Left hindlimb (tissue), 1 donor: ENCODE data around the gene TMIGD3.

ENCODE experiments used
- DNase-seq: peaks from one replicate; pipeline ENCODE4 v3.0.0-alpha.2; 2018

The TMIGD3 gene

DNA sequence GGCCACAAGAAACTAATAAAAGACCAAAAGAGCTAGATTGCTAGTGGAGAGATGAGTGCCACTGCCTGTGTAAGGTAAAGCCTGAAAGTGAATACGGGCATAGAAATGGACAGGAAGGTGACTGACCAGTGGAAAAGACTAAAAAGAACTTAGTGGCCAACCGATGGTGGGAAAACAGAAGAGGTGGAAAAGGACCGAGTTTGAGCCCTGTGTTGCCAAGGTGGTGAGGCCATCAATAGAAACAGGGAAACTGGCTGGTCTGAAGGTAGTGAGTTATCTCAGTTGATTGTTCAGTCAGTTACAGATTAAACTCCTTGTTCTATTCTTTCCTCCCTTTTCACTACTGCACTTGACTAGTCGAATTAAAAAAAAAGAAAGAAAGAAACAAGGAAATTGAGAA lies 56.9 kb downstream of the TMIGD3 start:
- DNase-seq = no peak

DNA sequence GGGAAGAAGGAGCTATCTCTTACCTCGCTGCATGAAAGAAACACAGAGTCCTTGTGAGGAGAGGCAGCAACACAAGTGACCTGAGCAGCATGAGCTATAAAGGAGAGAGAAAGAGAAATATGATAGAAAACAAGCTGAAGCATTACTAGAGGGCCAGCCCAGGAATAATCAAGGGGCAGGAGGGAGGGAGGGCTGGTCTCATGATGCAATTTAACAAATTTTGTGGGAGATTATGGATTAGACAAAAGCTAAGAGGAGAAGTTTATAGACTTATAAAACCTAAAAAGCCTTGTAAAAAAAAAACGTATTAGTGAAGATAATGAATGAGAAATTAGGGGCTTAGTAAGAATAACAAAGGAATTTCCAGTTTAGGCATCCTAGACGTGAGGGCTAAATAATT lies 59.4 kb downstream of the TMIGD3 start:
- DNase-seq = no peak

DNA sequence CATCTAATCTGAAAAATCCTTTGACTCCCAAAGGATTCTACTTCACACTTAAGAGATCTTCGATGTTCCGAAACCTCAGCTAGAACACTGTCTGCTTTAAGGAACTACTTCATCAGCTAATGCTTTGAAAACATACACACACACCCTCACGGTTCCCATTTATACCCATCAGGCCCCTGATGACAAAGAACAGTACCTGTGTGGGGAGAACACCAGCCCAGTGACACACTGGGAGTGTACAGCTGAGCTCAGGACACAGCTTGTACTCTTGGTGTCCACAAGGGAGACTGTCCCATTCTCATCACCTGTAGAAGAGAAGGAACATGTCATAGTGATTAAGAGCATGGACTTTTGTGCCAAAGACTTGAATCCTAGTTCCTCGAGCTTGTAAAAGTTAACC lies 61.0 kb downstream of the TMIGD3 start:
- DNase-seq = no peak

DNA sequence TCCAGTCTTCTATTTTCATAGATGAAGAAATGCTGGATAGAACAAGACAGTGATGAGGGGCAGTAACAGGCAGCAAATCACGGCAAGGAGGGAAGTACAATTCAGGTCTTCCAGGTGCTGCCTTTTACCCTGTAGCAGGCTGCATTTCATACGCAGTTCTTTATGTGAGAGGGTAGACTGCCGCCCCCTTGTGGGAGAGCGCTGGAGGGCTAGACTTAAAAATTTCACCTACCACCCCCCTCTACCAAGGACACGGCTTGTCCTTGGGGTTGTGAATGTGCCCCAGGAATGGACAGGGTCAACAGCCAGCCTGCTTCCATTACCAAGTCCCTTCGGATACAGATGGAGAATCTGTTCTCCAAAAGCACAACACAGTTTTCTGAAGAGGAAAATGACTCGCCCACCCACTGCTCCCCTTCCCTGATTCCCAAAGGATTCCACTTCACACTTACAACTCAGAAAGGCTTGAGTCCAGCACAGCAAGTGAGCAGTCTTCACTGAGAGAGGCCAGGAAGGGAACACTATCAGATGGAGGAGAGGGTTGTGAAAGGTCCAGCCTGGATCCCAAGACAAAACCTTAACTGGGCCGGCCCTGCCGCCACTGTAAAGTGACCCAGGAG lies 61.8 kb downstream of the TMIGD3 start:
- DNase-seq = no peak

DNA sequence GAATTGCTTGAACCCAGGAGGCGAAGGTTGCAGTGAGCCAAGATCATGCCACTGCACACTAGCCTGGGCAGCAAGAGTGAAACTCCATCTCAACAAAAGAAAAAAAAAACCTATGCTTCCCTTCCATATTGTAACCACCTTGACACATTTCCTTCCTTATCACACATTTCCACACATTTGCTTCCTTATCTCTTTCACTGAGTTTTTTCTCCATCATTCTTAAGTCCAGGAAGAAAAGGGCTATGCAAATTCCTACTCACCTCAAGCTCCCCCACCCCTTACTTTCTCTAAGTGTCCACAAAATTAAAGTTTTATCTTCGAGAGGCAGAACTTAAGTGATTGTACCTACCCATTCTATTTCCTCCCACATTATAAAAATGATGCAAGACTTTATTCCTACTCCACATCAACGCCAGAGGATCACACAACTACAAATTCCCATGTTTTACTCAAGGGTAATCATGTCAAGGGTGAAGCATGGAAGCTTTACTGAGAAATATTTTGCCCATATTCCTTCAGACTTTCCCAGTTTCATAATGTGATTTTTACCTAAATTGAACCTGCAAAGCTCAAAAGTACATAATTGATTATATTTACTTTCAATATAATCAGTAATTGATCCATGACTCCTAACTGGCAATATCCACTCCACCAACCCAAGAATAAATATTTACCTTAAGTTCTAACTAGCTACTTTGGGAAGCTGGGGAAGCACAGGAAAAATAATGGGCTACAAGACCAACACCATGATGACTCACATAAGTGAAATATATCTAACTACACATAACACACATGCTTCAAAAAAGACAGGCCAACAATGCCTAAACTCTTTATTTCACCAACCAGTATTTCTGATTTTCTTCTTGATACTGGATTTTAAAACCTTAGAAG lies 63.7 kb downstream of the TMIGD3 start:
- no peak for DNase-seq

DNA sequence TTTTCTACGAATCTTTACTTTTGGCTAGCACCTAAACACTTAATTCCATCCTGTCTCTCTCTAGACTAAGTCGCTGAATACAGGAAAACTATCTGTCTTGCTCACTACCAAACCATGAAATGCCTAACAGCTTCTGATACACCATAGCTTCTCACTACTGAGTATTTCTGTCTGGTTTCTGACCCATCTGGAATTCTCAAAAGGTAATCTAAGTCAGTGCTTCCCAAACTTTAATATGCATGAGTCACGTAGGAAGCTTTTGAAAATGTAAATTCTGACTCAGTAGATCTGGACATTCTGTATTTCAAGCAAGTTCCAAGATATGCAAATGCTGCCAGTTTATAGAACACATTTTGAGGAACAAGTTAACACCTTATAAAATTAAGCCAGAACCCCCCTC lies 66.7 kb downstream of the TMIGD3 start:
- no peak for DNase-seq
